ENCODE measurements around the gene MAF.

DNA sequence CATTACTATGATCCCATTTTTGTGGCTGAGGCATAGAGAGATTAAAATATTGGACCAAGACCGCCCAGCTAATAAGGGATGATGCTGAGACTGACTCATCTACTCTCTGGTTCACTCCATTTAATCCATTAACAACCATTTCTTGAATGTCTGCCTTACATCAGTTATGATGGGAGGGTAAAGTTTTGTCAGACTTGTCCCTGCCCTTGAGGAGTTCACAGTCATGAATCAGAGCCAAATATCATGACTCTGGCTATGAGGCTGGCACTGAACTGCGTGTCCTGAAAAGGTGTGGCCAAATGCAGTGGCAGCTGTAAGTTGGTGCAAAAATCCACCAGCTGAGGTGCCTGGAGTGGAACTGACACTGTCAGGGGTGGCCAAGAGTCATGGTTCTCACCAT, 35.0 kb upstream of the MAF start:
- TF ChIP-seq, protein P1, sequence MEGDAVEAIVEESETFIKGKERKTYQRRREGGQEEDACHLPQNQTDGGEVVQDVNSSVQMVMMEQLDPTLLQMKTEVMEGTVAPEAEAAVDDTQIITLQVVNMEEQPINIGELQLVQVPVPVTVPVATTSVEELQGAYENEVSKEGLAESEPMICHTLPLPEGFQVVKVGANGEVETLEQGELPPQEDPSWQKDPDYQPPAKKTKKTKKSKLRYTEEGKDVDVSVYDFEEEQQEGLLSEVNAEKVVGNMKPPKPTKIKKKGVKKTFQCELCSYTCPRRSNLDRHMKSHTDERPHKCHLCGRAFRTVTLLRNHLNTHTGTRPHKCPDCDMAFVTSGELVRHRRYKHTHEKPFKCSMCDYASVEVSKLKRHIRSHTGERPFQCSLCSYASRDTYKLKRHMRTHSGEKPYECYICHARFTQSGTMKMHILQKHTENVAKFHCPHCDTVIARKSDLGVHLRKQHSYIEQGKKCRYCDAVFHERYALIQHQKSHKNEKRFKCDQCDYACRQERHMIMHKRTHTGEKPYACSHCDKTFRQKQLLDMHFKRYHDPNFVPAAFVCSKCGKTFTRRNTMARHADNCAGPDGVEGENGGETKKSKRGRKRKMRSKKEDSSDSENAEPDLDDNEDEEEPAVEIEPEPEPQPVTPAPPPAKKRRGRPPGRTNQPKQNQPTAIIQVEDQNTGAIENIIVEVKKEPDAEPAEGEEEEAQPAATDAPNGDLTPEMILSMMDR (IDR thresholded peaks at IDR 0.05) = no peak
- TF ChIP-seq POLR2A (IDR thresholded peaks at IDR 0.05) = no peak

All from body of pancreas (tissue), 4 donors.